SKM-1 (cell line): Measurements from ENCODE around the gene PRRT1B.

ENCODE experiments used
- DNase-seq: peaks from one replicate; lab custom pipeline; 2025; ENCODE audit not compliant: unreplicated experiment; lab: John Stamatoyannopoulos, UW

Gene PRRT1B

DNA sequence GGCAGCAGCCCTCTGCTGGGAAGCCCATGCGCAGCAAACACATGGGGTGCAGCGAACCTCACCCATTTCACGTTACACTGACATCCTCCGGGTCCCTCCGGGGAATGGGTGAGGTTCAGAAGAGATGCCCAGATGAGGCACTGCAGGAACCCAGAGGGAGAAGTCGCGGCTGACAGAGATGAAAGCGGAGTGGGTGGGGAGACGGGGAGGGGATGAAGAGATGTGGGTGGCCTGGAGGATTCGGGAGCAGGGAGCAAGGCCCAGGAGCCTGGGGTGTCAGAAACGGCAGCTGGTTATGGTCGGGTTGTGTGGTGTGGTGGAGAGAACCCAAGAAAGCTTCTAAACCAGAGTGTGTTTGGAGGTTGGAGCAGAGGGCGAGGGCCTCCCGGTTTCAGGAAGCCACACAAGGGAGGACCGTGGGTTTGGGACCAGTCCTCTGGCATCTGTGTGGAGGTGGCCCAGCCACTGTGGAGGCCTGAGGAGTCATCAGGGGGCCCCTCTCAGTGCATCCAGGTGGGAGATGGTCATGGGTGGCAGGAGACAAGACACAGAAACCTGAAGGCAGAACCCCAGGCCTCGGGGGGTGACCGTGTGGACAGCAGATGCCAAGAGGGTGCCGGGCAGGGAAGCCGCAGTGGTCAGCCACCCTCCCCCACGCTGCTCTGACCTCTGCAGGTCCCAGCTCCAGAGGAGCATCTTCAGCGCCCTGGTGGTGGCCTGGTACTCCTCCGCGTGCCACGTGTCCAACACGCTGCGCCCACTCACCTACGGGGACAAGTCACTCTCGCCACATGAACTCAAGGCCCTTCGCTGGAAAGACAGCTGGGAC lies 22.9 kb upstream of the PRRT1B start:
- no peak for DNase-seq

DNA sequence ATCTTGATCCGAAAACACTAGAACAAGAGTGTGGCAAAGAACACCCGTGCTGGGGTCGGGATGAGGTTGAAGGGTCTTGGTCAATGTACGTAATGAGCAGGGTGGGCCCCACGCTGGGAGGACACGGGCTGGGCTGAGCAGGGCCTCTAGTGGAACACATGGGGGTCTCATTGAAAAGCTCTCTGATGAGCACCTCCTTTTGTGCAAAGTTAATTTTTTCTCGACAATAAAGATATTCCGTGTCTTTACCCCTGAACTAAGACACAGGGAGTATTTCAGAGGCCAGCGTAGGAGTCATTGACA lies 22.3 kb upstream of the PRRT1B start:
- no peak for DNase-seq

DNA sequence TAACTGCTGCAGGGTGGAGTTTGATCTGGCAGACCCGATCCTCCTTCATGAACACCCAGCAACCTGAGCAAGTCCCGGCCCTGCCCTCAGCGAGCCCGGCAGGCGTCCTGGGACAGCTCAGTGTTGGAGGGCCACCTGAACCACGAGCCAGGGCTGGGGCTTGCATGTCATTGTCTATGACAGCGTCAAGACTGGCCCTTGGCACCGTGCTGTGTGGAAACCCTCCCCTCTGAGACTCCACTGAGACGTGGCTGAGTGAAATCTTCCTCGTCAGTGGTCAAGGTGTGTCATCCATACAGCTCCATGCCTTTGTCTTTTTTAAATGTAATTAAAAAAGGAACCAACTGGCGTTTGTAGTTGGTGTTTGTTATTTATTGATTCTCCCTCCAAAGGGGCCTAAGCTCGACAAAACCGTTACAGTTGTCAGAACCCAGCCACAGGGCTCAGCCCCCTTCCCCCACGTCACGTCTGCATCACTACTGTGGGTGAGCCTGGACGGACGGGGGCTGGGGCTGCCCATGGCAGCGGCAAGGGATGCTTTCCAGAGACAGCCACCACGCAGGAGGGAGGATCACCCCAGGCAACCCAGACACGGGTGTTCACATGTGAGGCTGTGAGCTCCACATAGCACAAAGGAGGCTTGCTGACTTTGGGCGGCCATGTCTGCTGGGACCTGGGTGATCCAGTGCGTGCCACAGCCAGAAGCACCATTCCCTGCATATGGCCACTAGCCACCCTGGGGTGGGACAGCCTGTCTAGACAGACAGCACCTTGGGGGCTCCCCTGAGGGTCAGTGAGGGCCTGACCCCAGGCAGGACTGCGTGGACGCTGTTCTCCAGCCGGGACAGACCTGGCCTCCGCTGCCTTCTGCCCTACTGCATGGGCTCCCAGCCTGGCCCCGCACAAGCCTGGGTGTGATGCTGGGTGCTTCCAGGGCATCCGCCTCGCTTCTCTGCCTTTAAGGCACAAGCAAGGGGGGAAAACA lies 21.6 kb upstream of the PRRT1B start:
- no peak for DNase-seq

DNA sequence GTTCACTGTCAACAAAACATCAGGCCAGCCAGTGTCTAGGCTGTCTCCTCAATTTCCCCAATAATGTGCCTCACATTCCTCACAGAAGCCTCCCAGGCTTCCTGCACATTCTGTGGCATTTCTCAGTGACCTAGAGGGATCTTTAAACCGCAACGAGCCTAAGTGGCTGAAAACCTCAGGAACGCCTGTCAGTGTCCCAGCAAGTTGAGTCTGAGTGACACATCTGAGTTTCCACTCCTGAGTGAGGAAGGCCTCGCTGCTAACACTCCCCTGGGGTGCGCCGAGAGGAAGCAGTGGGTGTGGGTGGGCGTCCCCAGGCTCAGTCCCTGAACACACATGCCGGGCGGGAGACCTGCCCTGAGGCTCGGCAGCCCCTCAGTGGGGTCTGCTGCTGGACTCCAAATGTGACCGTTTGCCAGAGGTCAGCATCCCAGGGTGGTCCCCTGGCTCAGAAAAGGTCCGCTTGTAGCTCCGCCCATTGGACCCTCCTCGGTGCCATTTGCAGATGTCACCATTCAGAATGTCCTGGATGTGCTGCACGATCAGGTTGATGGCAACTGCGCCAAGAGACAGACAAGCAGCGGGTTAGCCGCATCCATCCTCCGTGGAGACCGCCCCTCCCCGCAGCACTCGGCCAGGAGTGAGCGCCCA lies 20.5 kb upstream of the PRRT1B start:
- no peak for DNase-seq

DNA sequence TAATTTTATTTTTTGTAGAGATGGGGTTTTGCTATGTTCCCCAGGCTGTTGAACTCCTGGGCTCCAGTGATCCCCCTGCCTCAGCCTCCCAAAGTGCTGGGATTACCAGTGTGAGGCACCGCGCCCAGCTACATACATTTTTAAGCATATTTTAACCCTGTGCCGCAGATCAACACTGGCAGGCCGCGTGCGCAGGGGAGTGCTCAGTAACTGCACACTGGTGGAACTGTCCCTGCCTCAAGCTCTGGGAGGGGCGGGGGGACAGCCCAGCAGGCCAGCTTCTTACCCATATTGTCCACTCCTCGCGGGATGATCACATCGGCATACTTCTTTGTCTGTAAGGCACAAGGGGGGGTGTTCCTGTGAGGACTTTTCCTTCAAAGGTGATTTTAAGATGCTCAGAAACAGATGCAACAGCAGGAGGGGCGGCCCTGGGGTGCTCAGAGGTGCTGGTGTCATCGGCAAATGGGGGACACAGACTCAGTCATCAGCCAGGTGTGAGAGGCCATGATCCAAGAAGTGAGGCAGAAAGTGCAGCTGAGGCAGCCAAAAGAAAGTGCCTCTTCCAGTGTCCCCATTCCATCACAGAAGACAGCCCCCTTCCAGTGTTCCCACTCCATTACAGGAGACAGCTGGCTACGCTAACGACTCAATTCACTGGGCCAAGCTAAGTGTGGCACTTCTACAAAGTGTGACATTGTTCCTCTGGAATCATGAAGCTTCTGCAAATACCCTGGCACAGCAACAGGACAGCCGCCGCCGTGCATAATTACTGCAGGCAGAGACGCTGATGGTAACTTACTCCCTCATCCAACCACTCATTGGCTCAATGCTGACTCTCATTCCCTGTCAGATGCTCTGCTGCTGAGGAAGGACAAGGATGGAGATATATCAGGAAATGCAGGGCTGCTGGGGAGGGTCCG lies 19.4 kb upstream of the PRRT1B start:
- no peak for DNase-seq

DNA sequence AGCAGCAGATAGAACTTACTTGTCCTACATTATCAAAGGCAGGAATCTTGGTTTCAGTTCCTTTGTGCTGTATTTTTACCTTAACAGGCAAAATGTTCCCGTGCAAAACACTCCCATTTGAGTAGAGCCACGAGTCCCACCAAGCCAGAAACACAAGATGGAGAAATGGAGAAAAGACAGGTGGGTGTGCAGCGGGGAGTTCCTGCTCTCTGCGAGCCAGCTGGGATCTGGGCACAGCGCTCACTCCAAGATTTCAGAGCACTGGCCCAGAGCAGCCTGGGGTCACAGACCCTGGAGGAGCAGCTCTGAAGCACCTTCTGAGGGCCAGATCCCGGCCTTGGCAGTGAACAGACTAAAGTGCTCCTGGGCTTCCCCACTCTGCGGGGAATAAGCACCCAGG lies 17.1 kb upstream of the PRRT1B start:
- DNase-seq, result no peak

DNA sequence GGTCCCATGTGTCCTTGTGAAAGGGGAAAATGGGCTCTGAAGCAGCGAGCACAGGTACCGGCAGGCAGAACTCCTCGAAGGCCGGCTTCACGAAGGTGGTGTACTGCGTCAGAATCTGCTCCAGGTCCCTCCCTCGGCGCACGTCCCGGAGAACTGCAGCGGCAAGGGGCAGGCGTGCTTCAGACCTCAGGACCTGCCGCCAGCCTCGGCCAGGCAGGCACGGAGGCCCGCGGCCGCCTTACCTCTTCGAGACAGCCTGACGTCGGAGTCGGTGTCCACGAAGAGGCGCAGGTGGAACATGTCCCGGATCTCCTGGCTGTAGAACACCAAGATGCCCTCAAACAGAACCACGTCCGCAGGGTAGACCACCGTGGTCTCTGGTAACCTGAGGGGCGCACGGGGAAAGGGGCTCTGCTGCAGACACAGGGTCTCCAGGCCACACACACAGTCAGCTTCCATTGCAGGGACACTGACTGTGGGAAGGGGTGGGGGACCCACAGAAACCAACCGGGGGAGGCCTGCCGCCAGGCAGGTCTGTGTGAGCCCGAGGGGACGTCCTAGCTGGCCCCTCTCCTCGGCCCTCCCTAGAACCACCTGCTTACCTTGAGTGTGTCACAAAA lies 16.3 kb upstream of the PRRT1B start:
- no peak for DNase-seq

DNA sequence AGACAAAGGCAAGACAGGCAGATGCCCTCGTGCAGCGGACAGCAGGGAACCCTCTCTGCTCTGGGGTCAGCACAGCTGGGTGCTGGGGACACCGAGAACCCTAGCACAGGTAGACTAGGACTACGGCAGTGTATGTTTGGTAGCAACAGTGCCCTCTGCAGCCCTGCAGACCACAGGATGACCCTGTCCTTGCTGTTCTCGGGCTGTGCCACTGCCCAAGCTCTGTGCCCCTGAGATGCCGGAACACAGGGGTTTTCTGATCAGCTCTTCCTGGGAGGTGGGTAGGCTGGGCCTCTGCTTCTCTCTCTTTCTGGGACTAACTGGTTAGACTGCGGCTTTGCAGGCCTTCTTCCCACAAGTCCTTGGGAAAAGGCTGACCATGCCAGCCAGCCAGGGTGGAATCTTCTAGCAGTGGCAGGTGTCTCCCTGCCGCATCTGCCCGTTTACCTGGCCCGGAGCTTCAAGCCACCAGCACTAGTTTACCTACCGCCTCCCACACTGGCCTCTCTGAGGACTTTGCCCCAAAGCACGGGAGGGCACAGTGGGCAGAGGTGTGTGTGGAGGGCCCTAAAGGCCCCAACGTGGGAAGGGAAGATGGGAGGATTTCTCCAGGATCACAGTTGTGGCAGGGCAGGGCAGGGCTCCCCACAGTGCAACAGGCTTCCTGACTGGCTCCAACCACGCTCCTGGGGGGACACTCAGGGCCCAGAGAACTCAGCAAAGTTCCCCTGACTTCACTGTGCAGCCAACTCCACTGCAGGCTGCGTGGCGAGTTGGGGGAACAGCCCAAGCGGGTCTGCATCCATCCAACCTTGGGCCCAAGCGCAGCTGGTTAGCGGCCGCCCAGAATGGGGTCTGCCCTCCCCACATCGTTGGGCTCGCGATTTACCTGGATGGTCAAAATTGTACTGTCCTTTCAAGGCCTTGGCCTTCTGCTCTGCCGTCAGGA lies 15.5 kb upstream of the PRRT1B start:
- no peak for DNase-seq

DNA sequence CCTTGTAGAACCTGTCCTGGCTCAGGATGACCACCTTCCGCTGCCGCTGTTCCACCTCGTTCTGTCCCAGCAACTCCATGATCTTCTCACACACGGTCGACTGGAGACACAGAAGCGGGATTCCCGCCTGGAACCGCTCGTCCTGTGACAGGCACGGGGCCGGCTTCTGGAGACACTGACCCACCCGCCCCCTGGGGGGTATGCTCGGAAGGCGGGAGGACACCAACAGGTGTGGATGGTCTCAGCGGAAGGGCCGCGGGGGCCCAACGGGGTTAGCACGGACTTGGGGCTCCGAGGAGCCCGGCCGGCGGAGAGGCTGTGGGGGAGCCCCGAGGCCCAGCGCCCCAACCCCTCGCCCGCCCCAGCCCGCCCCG lies 14.8 kb upstream of the PRRT1B start:
- no peak for DNase-seq

DNA sequence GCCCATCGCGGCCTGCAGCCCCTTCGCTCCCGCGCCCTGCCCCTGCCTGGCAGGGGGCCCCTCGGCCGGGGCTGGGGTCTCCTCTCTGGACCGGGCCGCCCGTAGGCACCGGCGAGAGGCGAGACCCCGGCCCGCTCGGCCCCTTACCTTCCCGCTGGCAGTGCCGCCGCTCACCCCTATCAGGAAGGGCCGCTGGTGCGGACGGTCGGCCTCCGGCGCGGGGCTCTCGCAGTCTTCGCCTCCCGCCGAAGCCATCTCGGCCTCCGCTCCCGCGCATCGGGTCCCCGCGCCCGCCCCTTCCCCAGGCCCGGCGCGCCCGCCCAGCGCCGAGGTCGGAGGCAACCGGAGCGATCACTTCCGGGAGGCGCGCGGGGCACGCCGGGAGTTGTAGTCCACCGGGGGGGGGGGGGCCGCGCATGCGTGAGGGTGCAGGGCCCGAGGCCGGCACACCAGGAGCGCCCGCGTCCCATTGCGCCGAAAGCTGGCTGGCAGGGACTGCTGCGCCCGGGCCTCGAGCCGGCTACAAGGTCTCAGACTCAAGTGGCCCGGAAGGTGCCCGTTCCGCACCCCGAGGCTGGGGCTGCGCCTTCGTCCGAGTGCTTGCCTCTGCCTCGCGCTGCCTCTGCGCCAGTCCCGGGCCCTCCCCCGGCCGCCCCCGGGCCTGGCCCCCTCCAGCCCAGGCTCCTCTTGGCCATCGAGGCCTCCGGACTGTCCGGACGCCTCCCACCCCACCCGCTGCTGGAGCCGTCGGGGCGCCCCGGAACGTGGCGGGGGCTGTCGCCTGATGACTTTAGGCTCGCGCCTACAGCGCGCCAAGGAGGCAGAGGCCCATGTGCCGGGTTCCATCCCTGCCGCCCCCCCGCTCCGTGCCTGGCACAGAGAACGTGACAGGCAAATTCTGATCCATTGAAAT lies 14.1 kb upstream of the PRRT1B start, which contains the start of gene UCK1:
UCK1 (minus strand) TSS at position 344 of the 913 bp plus-strand sequence; CDS start at position 255, 89 bp downstream.
- DNase-seq, result peak; percentile 55

DNA sequence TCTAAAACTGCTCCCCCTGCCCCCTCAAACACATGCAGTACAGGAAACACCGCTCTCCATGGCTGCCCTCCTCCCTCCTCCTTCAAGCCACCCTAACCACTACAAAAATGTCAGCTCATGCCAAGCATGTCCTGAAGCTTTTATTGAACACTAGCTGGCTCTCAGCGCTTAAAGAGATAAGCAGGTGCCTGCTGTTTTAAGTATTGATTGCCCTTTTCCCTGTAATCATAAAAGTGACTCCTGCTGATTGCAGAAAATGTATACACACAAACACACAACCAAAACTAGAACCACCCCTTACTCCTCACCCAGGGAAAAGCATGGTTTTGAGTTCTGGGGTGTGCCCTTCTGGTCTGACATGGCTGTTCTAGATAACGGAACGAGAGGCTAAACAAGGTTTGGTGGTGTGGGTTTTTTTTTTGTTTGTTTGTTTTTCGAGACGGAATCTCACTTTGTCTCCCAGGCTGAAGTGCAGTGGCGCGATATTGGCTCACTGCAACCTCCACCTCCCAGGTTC lies 10.5 kb upstream of the PRRT1B start:
- no peak for DNase-seq

DNA sequence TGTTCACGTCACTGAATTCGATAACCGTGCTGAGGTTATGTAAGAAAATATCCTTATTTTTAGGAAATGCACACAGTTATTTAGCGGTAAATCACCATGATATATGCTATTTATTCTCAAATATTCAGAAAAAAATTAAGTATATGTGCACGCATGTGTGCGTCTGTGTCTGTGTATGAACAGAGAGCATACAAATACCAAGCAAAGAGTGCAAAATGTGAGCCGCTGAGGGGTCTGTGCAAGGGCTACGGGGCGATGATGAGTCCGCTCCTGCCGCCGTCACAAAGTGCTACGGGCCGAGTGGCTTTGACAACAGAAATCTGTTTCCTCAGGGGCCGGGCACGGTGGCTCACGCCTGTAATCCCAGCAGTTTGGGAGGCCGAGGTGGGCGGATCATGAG lies 7.4 kb upstream of the PRRT1B start:
- no peak for DNase-seq

DNA sequence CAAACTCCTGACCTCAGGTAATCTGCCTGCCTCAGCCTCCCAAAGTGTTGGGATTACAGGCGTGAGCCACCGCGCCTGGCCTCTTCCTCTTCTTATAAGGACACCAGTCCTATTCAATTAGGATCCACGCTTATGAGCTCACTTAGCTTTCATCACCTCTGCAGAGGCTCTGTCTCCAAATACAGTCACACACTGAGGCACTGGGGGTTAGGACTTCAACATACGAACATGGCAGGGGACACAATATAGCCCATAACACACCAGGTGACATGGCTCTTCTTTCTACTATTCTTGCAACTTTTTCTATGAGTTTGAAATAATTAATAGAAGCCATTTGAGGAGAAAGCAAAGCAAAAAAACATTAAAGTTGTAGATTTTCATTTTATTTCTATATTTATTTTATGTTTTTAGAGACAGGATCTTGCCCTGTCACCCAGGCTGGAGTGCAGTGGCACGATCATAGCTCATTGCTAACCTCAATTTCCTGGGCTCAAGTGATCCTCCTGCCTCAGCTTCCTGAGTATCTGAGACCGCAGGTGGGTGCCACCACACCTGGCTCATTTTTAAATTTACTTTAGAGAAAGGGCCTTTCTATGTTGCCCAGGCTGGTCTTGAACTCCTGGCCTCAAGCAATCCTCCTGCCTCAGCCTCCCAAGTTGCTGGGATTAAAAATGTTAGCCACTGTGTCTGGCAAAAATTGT lies 6.0 kb upstream of the PRRT1B start:
- DNase-seq, result no peak

DNA sequence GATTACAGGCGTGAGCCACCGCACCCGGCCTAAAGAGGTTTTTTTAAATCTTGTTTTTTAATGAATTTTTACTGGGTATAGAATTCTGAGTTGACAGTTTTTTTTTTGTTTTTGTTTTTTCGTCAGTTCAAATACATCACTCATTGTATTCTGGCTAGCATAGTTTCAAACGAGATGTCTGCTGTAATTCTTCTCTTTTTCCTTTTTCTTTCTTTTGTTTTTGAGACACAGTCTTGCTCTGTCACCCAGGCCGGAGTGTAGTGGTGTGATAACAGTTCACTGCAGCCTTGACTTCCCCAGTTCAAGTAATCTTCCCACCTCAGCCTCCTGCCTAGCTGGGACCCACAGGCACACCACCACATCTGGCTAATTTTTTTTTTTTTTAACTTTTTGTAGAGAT lies 2.2 kb upstream of the PRRT1B start:
- DNase-seq, result no peak

DNA sequence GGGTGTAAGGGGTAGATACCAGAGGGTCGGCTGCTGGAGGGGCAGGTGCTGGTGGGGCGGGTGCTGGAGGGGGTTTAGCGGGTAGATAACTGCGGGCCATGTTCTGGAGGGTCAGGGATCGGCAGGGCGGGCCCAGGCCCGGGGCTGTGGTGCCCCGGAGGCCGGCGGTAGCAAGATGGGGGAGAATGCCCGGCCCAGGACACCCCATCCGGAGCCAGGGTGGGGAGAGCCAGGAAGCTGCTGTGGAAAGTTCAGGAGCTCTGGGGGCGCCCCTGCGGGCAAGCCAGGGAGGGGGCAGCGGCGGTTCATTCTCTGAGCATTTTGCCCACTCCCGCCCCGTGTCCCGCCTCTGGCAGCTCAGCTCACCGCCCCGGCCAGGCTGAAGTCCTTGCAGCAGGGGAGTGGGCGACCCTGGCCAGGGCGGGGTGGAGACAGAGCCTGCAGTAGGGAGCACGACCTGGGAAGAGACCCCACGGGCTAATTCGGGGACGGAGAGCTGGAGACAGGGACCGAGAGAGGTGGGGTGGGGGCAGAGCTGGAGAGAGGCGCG lies 538 bp downstream of the PRRT1B start:
- DNase-seq, result no peak

DNA sequence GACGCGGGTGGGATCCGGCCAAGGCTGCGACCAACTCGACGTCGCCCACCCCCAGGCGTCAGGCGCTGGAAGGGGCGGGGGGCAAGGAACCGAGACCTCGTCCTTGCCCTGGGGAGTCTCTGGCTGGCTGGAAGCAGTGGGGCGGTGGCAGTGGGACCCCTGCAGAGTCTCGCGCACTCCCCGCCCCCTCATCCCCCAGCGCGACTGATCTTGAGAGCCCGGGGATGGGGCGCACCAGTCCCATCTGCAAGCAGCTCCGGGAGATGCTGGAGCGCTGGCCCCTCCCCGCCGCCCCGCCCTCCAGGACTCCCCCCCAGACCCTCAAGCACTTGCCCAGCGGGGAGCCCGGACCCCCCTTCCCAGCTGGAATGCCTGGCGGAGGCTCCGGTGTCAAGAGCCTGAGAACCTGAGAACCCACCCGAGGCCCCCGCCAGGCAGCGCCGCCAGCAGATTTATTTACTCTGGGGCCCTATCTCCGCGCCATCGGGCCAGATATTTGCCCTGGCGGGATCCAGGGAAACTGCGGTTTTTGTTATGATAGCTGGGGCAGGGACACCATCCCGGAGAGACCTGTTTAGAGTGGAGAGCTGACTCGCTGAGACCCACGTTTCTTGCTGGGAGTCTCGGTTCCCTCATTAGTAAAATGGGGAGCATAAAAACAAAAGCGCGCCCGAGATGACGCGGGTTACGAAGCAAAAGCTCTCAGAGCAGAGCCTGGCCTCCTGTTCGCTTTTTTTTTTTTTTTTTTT lies 1.2 kb downstream of the PRRT1B start:
- no peak for DNase-seq
